BE2C (cell line): ENCODE data around the gene LRMDA.

Source experiments
- DNase-seq: peaks from one replicate; pipeline ENCODE4 v3.0.0-alpha.2; 2020
- H3K27me3 ChIP-seq: fragments of 250-450 bp; sonication (Bioruptor Pico); 2 replicates; pipeline ENCODE4 v1.5.1; 2020; ENCODE audit warnings: mild to moderate bottlenecking
- H3K36me3 ChIP-seq: fragments of 250-450 bp; sonication (Bioruptor Pico); 2 replicates; pipeline ENCODE4 v1.5.1; 2020; ENCODE audit warnings: mild to moderate bottlenecking
- H3K4me1 ChIP-seq: fragments of 250-450 bp; sonication (Bioruptor Pico); 2 replicates; pipeline ENCODE4 v1.5.1; 2020
- H3K4me3 ChIP-seq: 2 replicates; pipeline ENCODE4 v1.5.1; 2011; ENCODE audit warnings: low read depth, low read length
- H3K9me3 ChIP-seq: fragments of 250-450 bp; sonication (Bioruptor Pico); 2 replicates; pipeline ENCODE4 v1.5.1; 2020
- CTCF ChIP-seq: IDR thresholded peaks from 2 replicates; pipeline ENCODE4 v1.5.1; 2012; ENCODE audit warnings: mild to moderate bottlenecking, low read depth, low read length

LRMDA gene

GRCh38 chr10:75610183-75610582 is 178.8 kb downstream of the LRMDA start:
- Histone ChIP-seq H3K27me3 (no peaks in the 10 kb centered on the region), H3K4me1 (no peaks in the 10 kb centered on the region), H3K4me3 (no peak overlapping the region), H3K9me3 (no peaks in the 10 kb centered on the region), H3K36me3 (no peaks in the 10 kb centered on the region)
- DNase-seq = no peak
- TF ChIP-seq CTCF = no peak

GRCh38 chr10:75611172-75611992 is 180.0 kb downstream of the LRMDA start:
- no peak for DNase-seq
- H3K36me3 ChIP-seq = no peaks in the 10 kb centered on the region
- TF ChIP-seq CTCF = no peak

GRCh38 chr10:75611993-75612372 is 180.6 kb downstream of the LRMDA start:
- Histone ChIP-seq H3K36me3 (no peaks in the 10 kb centered on the region), H3K9me3 (no peaks in the 10 kb centered on the region), H3K4me1 (no peaks in the 10 kb centered on the region), H3K27me3 (no peaks in the 10 kb centered on the region), H3K4me3 (no peak overlapping the region)
- DNase-seq = no peak
- no peak for TF ChIP-seq CTCF

More at GRCh38 chr10:75611172-75611992, 180.0 kb downstream of the LRMDA start:
- H3K9me3 ChIP-seq = no peaks in the 10 kb centered on the region
- H3K27me3 ChIP-seq = no peaks in the 10 kb centered on the region
- no peaks in the 10 kb centered on the region for H3K4me1 ChIP-seq
- H3K4me3 ChIP-seq = no peak overlapping the region

GRCh38 chr10:75612904-75613684 is 181.7 kb downstream of the LRMDA start:
- H3K36me3 ChIP-seq = no peaks in the 10 kb centered on the region
- no peak for TF ChIP-seq CTCF
- no peak for DNase-seq
- no peaks in the 10 kb centered on the region for H3K4me1 ChIP-seq
- no peak overlapping the region for H3K4me3 ChIP-seq
- H3K9me3 ChIP-seq = no peaks in the 10 kb centered on the region
- H3K27me3 ChIP-seq = no peaks in the 10 kb centered on the region

- no peaks in the 10 kb centered on the region for H3K27me3 ChIP-seq
- H3K36me3 ChIP-seq = no peaks in the 10 kb centered on the region
- DNase-seq = no peak
- no peak for TF ChIP-seq CTCF
- no peak overlapping the region for H3K4me3 ChIP-seq
- no peaks in the 10 kb centered on the region for H3K4me1 ChIP-seq
- H3K9me3 ChIP-seq = no peaks in the 10 kb centered on the region
Observed at GRCh38 chr10:75613685-75614504, 182.5 kb downstream of the LRMDA start.
